ENCODE data around the gene SQSTM1. TPM values are rescaled to one million over a fixed set of nuclear protein-coding genes. Genes with fewer than 3 reads are reported as not detected.

Gene SQSTM1
- total and polyA plus RNA-seq, 9 of the 15 experiments (the other 6 are each of a cell fraction or from before 2014, with no cell fraction given) = 5.6 to 148 (median 64.0) TPM

- TF ChIP-seq ZNF609 (CRISPR knock-in tag; IDR thresholded peaks at IDR 0.05; ENCODE audit: borderline replicate concordance) = no peak
- no peak for TF ChIP-seq ZBTB49 (CRISPR knock-in tag; IDR thresholded peaks at IDR 0.05; ENCODE audit: borderline replicate concordance)
- TF ChIP-seq C11orf30 (IDR thresholded peaks at IDR 0.05; ENCODE audit: low read depth) = no peak
- no peak for TF ChIP-seq ZBTB5 (IDR thresholded peaks at IDR 0.05)
- peak; percentile 65; the same call in 1 of the 2 replicates for TF ChIP-seq VEZF1 (CRISPR knock-in tag; IDR thresholded peaks at IDR 0.05)
- TF ChIP-seq PCBP2 (IDR thresholded peaks at IDR 0.05; ENCODE audit: low read depth, low read length, poor library complexity, severe bottlenecking) = no peak
- no peak for TF ChIP-seq PBX2 (CRISPR knock-in tag; IDR thresholded peaks at IDR 0.05; ENCODE audit: low read depth)
- TF ChIP-seq PBX2 (tag; conservative IDR thresholded peaks at IDR 0.05; ENCODE audit: low read depth) = no peak
- TF ChIP-seq ZNF324 (CRISPR knock-in tag; IDR thresholded peaks at IDR 0.05) = no peak
- no peak for TF ChIP-seq ZNF707 (CRISPR knock-in tag; conservative IDR thresholded peaks at IDR 0.05)
- no peak for TF ChIP-seq POLR3G (IDR thresholded peaks at IDR 0.05; ENCODE audit: extremely low read depth, insufficient read length, insufficient replicate concordance)
- TF ChIP-seq KDM1A (IDR thresholded peaks at IDR 0.05) = no peak
- no peak for TF ChIP-seq ZNF830 (CRISPR knock-in tag; IDR thresholded peaks at IDR 0.05)
Measured at GRCh38 chr5:179805529-179806249, 15.0 kb upstream of the SQSTM1 start (continued).

All from K562 (cell line).